Gastroesophageal sphincter (tissue), 4 donors: ENCODE measurements around the gene LMNTD1. TPM values are rescaled to one million over a fixed set of nuclear protein-coding genes. Genes with fewer than 3 reads are reported as not detected.

Experiments
- ATAC-seq: fragments of 150-250 bp; one replicate; pipeline ENCODE4 v1.9.1; 2016; ENCODE audit warnings: mild to moderate bottlenecking, moderate library complexity
- H3K27ac ChIP-seq, 4 donors: fragments of 200-600 bp; sonication (generic) in 3 of 4; 1 replicate in 3 of 4; 2 replicates in 1 of 4; pipeline ENCODE4 v1.5.1; 2016 to 2019
- H3K27me3 ChIP-seq: fragments of 200-600 bp; sonication (generic); one replicate; pipeline ENCODE4 v1.5.1; 2019
- H3K36me3 ChIP-seq, 2 donors: fragments of 200-600 bp; sonication (generic); one replicate each; pipeline ENCODE4 v1.5.1; 2019; ENCODE audit warnings: control low read depth in 1 of 2
- H3K4me1 ChIP-seq, 3 donors: fragments of 200-600 bp; sonication (generic); 1 replicate in 2 of 3; 2 replicates in 1 of 3; pipeline ENCODE4 v1.5.1; 2016 to 2019; ENCODE audit warnings: control low read depth in 2 of 3
- H3K4me3 ChIP-seq, 2 donors: fragments of 200-600 bp; sonication (generic); one replicate each; pipeline ENCODE4 v1.5.1; 2019; ENCODE audit warnings: mild to moderate bottlenecking in 1 of 2, moderate library complexity in 1 of 2
- H3K9me3 ChIP-seq, 3 donors: fragments of 200-600 bp; sonication (generic); one replicate each; pipeline ENCODE4 v1.5.1; 2017 to 2019; ENCODE audit warnings: control low read depth in 2 of 3
- EP300 ChIP-seq: sonication (generic); formaldehyde crosslinking; IDR thresholded peaks from one replicate; pipeline ENCODE4 v1.6.1; 2017; ENCODE audit warnings: antibody characterized with exemption, mild to moderate bottlenecking
- POLR2A ChIP-seq, 2 donors: fragments of 450-650 bp; IDR thresholded peaks; one replicate each; pipeline ENCODE4 v1.6.1; 2017; ENCODE audit warnings: antibody characterized with exemption in 2 of 2, mild to moderate bottlenecking in 2 of 2, moderate library complexity in 1 of 2
- POLR2AphosphoS5 ChIP-seq: sonication (generic); formaldehyde crosslinking; IDR thresholded peaks from one replicate; pipeline ENCODE4 v1.6.1; 2017; ENCODE audit warnings: antibody characterized with exemption
- WGBS, 2 donors: methylation state at CpG; one replicate each; pipeline ENCODE4 v1.1.5; 2018; ENCODE audit warnings: low coverage in 1 of 2; 5-methylcytosine and 5-hydroxymethylcytosine counted together
- total RNA-seq, 4 donors: library from RNA; depleted of rRNA; stranded (reverse); fragments of >200 nt; gene quantifications; one replicate each; pipeline ENCODE4 v1.1.0, GENCODE V29; 2016
- TF ChIP-seq, protein P1 (sequence below), 4 experiments: fragments of 200-600 bp in 2 of 4; fragments of 450-650 bp in 2 of 4; sonication (generic) in 1 of 4; IDR thresholded peaks; one replicate each; pipeline ENCODE4 v1.5.1; 2017 to 2019; ENCODE audit warnings: antibody characterized with exemption in 4 of 4, mild to moderate bottlenecking in 2 of 4, moderate library complexity in 2 of 4

The LMNTD1 gene
- total RNA-seq, 4 donors from 2014 or later, result 1.2 TPM; not detected in 3

DNA sequence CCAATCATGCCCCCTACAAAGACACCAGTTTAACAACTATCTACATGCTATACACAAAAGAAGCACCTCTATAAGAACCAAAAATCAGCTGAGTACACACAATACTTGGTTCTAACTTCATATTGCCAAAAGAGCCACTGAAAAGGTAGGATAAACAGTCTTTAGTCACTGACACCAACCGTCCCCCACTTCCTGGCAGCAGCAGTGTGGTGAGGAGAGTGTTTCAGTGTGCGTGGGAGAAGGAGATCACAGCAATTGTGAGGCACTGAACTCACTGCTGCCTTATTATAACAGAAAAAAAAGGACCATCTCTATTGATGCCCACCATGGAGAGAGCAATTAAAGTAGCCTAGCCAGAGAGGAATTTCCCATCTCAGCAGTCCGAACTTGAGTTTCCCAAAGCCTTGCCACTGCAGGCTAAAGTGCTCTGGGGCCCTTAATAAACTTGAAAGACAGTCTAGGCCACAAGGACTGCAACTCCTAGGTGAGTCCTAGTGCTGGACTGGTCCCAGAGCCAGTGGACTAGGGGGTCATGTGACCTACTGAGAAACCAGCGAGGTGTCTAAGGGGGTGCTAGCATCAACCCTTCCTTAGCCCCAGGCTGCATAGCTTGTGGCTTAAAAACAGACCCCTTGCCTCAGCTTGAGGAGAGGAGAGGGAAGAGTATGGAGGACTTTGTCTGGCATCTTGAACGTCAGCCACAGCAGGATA, 37.1 kb upstream of the LMNTD1 start:
- WGBS, 2 donors, result 82 to 84% methylated on average over 3 to 4 of the region's 5 CpGs
- Histone ChIP-seq H3K36me3 (no peaks in the 10 kb centered on the region), H3K27me3 (no peaks in the 10 kb centered on the region), H3K4me1 (peaks cover 0 to 13% (median 4%) of the 10 kb centered on the region in 3 donors), H3K27ac (no peak overlapping the region), H3K4me3 (no peak overlapping the region), H3K9me3 (peaks cover 0 to 6% (median 0%) of the 10 kb centered on the region in 3 donors)
- no peak for TF ChIP-seq EP300
- no peak for TF ChIP-seq POLR2AphosphoS5
- no peak for TF ChIP-seq POLR2A (IDR thresholded peaks at IDR 0.05)
- TF ChIP-seq, protein P1, sequence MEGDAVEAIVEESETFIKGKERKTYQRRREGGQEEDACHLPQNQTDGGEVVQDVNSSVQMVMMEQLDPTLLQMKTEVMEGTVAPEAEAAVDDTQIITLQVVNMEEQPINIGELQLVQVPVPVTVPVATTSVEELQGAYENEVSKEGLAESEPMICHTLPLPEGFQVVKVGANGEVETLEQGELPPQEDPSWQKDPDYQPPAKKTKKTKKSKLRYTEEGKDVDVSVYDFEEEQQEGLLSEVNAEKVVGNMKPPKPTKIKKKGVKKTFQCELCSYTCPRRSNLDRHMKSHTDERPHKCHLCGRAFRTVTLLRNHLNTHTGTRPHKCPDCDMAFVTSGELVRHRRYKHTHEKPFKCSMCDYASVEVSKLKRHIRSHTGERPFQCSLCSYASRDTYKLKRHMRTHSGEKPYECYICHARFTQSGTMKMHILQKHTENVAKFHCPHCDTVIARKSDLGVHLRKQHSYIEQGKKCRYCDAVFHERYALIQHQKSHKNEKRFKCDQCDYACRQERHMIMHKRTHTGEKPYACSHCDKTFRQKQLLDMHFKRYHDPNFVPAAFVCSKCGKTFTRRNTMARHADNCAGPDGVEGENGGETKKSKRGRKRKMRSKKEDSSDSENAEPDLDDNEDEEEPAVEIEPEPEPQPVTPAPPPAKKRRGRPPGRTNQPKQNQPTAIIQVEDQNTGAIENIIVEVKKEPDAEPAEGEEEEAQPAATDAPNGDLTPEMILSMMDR (IDR thresholded peaks at IDR 0.05), result no peak
- no peak for ATAC-seq

DNA sequence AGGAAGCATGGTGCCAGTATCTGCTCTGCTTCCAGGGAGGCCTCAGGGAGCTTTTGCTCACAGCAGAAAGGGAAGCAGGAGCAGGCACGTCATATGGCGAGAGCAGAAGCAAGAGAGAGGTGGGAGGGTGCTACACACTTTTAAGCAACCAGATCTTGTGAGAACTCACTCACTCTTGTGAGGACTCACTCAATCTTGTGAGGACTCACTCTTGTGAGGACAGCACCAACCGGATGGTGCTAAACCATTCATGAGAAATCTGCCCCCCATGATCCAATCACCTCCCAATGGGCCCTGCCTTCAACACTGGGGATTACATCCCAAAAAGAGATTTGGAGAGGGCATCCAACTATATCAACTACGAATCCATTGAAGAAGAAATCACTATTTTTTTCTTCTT, 34.3 kb upstream of the LMNTD1 start:
- Histone ChIP-seq H3K27me3 (no peaks in the 10 kb centered on the region), H3K27ac (no peak overlapping the region), H3K36me3 (no peaks in the 10 kb centered on the region), H3K4me3 (no peak overlapping the region), H3K9me3 (peaks cover 0 to 6% (median 0%) of the 10 kb centered on the region in 3 donors), H3K4me1 (peaks cover 0 to 32% (median 4%) of the 10 kb centered on the region in 3 donors)
- 100% methylated on average over 3 to 4 of the region's 4 CpGs for WGBS, 2 donors
- TF ChIP-seq EP300, result no peak
- no peak for ATAC-seq

GRCh38 chr12:25585662-25586061, 32.6 kb upstream of the LMNTD1 start:
- Histone ChIP-seq H3K27ac (peak overlapping the region in 3 of 4 donors; percentile 30 to 74 (median 69)), H3K4me1 (peaks cover 0 to 32% (median 4%) of the 10 kb centered on the region in 3 donors), H3K27me3 (no peaks in the 10 kb centered on the region), H3K9me3 (peaks cover 0 to 6% (median 0%) of the 10 kb centered on the region in 3 donors), H3K4me3 (no peak overlapping the region), H3K36me3 (no peaks in the 10 kb centered on the region)
- TF ChIP-seq EP300 (no peak), POLR2A (IDR thresholded peaks at IDR 0.05) (no peak), POLR2AphosphoS5 (no peak)
- TF ChIP-seq, protein P1 (IDR thresholded peaks at IDR 0.05), result no peak
- ATAC-seq, result no peak
- WGBS, 2 donors, result 78 to 85% methylated on average over 2 to 5 of the region's 5 CpGs

DNA sequence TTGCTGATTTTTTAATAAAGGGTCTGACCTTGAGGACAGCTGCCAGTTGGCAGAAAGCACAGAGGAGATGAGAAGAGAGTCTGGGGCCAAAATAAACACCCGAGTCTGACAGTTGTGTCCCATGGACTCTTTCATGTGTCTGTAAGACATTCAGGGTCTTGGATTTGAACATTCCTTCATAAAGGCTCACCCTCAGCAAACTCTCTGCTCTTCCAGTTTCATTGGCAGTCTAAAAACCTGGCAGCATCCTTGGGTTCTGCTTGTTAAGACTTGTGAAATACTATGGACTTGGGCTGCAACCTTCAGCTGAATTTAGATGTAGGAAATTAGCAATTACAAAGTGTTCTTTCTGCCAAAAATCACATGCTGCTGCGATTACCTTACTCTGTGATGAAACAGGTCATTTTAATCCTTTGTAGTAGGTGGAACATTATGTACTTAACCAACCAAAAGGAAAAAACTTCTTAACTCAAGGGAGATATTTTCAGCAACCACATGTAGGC, 32.0 kb upstream of the LMNTD1 start:
- TF ChIP-seq EP300 (peak; percentile 60), POLR2AphosphoS5 (peak; percentile 97), POLR2A (IDR thresholded peaks at IDR 0.05) (no peak)
- TF ChIP-seq, protein P1 (IDR thresholded peaks at IDR 0.05), result no peak
- WGBS, 2 donors, result 10 to 33% methylated on average over 2 of the region's 2 CpGs
- Histone ChIP-seq H3K9me3 (peaks cover 0 to 6% (median 0%) of the 10 kb centered on the region in 3 donors), H3K27me3 (no peaks in the 10 kb centered on the region), H3K27ac (peak overlapping the region; percentile 12 to 74 (median 56)), H3K4me1 (peaks cover 0 to 32% (median 4%) of the 10 kb centered on the region in 3 donors), H3K36me3 (no peaks in the 10 kb centered on the region), H3K4me3 (no peak overlapping the region)
- ATAC-seq, result peak; percentile 90

DNA sequence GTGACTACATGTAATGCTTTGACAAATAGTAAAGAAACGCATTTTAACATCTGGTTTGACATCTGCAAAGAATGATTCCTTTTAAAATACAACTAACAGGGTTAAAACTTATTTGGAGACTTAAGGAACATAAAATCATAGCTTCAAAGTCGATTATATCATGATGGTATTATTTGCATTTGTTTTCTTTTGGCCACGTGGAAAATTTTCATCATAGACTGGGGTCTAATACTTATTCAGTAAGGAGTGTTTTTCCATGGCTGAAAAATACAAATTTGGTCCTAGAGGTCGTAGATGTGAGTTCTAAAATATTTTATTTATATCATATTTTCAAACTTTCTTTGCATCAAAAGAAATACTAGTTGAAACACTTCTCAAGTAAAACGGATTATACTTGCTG, 31.5 kb upstream of the LMNTD1 start:
- Histone ChIP-seq H3K4me3 (no peak overlapping the region), H3K27ac (peak overlapping the region; percentile 12 to 69 (median 52)), H3K36me3 (no peaks in the 10 kb centered on the region), H3K27me3 (no peaks in the 10 kb centered on the region), H3K9me3 (peaks cover 0 to 6% (median 0%) of the 10 kb centered on the region in 3 donors), H3K4me1 (peaks cover 0 to 32% (median 4%) of the 10 kb centered on the region in 3 donors)
- no peak for ATAC-seq
- TF ChIP-seq POLR2A (IDR thresholded peaks at IDR 0.05) (no peak), EP300 (no peak), POLR2AphosphoS5 (no peak)
- TF ChIP-seq, protein P1 (IDR thresholded peaks at IDR 0.05), result no peak
- 25 to 36% methylated on average over 5 of the region's 5 CpGs for WGBS, 2 donors
